RKO (cell line): ENCODE measurements around the gene RXRA.
A peak's percentile ranks its signal among the peaks of the same experiment; 100 is the strongest.

Experiments
- DNase-seq: peaks from one replicate; pipeline ENCODE4 v3.0.0-alpha.2; 2016; ENCODE audit warnings: low spot score

The RXRA gene

GRCh38 chr9:134403682-134404301 lies 77.5 kb downstream of the RXRA start:
- no peak for DNase-seq

GRCh38 chr9:134404376-134405358 lies 78.4 kb downstream of the RXRA start:
- no peak for DNase-seq

- DNase-seq: no peak
These were observed 79.3 kb downstream of the RXRA start for GRCh38 chr9:134405527-134405926.

GRCh38 chr9:134406366-134407120 lies 80.3 kb downstream of the RXRA start:
- no peak for DNase-seq

GRCh38 chr9:134407121-134407779 lies 81.0 kb downstream of the RXRA start:
- DNase-seq: no peak

GRCh38 chr9:134408389-134408788 lies 82.1 kb downstream of the RXRA start:
- DNase-seq: no peak

- no peak for DNase-seq
These were observed 82.9 kb downstream of the RXRA start for GRCh38 chr9:134408939-134409737.

- no peak for DNase-seq
These were observed 84.0 kb downstream of the RXRA start for GRCh38 chr9:134410071-134410834.

GRCh38 chr9:134410835-134411217 lies 84.6 kb downstream of the RXRA start:
- DNase-seq: no peak

GRCh38 chr9:134411440-134412297 lies 85.4 kb downstream of the RXRA start:
- no peak for DNase-seq

- no peak for DNase-seq
These were observed 86.0 kb downstream of the RXRA start for GRCh38 chr9:134412298-134412711.

GRCh38 chr9:134413112-134413715 lies 87.0 kb downstream of the RXRA start:
- DNase-seq: no peak

GRCh38 chr9:134413890-134414623 lies 87.8 kb downstream of the RXRA start:
- peak; percentile 48 for DNase-seq

- DNase-seq: no peak
These were observed 88.7 kb downstream of the RXRA start for GRCh38 chr9:134414900-134415425.

GRCh38 chr9:134416385-134417015 lies 90.2 kb downstream of the RXRA start:
- no peak for DNase-seq

- no peak for DNase-seq
These were observed 92.1 kb downstream of the RXRA start for GRCh38 chr9:134418354-134418753.

- no peak for DNase-seq
These were observed 92.9 kb downstream of the RXRA start for GRCh38 chr9:134419000-134419683.
